Cardiac fibroblast (primary cell): Measurements from ENCODE around the gene ELOVL6.
"Not testable (repeated sequence)": the region's sequence is repeated elsewhere in the genome, so short reads cannot be mapped to it uniquely, and the experiment has no call there.

Source experiments
- DNase-seq, 2 donors: peaks; one replicate each; pipeline versions ENCODE4 v3.0.0 to v3.0.0-alpha.2; 2010; ENCODE audit warnings: low read depth in 2 of 2
- H3K4me3 ChIP-seq, 2 donors: replicated peaks in 1 of 2; 1 replicate in 1 of 2; 2 replicates in 1 of 2; pipeline ENCODE4 v1.5.1; 2011; ENCODE audit warnings: low read depth in 2 of 2, low read length in 2 of 2, mild to moderate bottlenecking in 2 of 2, moderate library complexity in 1 of 2
- TF ChIP-seq, protein P1 (sequence below): IDR thresholded peaks from one replicate; pipeline ENCODE4 v1.5.1; 2011; ENCODE audit warnings: low read depth, mild to moderate bottlenecking, low read length, inconsistent platforms

Gene ELOVL6

DNA sequence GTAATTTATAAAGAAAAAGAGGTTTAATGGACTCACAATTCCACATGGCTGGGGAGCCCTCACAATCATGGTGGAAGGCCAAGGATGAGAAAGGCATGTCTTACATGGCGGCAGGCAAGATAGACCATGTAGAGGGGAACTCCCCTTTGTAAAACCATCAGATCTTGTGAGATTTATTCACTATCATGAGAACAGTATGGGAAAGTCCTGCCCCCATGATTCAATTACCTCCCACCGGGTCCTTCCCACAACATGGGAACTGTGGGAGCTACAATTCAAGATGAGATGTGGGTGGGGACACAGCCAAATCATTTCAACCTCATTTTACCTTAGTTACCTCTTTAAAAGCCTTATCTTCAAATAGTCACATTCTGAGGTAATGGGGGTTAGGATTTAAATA, 30.9 kb upstream of the ELOVL6 start:
- no peak for DNase-seq
- TF ChIP-seq, protein P1, sequence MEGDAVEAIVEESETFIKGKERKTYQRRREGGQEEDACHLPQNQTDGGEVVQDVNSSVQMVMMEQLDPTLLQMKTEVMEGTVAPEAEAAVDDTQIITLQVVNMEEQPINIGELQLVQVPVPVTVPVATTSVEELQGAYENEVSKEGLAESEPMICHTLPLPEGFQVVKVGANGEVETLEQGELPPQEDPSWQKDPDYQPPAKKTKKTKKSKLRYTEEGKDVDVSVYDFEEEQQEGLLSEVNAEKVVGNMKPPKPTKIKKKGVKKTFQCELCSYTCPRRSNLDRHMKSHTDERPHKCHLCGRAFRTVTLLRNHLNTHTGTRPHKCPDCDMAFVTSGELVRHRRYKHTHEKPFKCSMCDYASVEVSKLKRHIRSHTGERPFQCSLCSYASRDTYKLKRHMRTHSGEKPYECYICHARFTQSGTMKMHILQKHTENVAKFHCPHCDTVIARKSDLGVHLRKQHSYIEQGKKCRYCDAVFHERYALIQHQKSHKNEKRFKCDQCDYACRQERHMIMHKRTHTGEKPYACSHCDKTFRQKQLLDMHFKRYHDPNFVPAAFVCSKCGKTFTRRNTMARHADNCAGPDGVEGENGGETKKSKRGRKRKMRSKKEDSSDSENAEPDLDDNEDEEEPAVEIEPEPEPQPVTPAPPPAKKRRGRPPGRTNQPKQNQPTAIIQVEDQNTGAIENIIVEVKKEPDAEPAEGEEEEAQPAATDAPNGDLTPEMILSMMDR, result no peak
- no peak overlapping the region for H3K4me3 ChIP-seq

DNA sequence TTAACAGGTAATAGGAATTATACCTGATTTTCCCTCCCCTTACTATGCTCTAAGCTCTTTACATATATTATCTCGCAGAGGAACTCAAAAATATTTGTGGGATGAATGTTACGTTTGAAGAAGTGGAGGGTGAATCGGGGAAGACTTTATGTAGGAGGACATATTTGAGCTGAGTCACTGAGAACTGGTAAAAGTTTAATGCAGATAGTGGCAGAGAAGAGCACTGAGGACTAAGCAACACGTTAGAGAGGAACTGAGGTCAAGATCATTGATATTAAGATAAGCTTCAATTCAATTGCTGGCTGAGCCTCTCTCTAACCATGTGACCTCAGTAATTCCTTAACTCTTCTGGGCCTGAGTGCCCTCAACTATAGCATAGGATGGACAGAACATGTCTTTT, 26.4 kb upstream of the ELOVL6 start:
- TF ChIP-seq, protein P1, result no peak
- H3K4me3 ChIP-seq, result no peak overlapping the region
- peak in 1 of 2 donors; percentile 5 for DNase-seq

DNA sequence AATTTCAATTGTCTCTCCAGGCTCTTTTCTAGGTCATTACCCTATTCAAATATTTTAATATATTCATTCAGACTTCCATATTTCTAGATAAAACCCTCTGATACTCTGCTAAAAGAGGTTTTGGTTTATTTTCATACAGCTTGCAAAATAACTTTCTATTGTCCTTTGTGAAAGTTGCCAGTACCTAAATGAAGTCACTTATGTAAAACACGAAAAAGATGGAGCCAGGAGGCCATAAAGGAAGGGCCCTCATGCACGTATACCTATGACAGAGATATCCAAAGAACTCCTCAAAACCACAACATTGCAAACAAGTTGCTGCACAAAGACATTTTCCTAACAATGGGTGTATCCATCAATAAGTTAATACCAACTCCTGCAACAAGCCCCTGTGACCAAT, 25.7 kb upstream of the ELOVL6 start:
- DNase-seq, result no peak
- TF ChIP-seq, protein P1, result no peak
- H3K4me3 ChIP-seq, result no peak overlapping the region

DNA sequence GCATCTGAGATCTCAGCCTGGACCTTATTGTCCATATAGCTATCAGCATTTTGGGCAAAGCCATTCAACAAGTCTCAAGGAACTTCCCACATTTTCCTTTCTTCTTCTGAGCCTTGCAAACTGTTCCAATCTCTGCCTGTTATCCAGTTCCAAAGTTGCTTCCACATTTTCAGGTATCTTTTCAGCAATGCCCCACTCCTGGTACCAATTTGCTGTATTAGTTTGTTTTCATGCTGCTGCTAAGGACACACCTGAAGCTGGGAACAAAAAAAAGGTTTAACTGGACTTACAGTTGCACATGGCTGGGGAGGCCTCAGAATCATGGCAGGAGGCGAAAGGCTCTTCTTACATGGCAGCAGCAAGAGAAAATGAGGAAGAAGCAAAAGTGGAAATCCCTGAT, 20.5 kb upstream of the ELOVL6 start:
- DNase-seq, H3K4me3 ChIP-seq: not testable (repeated sequence)

DNA sequence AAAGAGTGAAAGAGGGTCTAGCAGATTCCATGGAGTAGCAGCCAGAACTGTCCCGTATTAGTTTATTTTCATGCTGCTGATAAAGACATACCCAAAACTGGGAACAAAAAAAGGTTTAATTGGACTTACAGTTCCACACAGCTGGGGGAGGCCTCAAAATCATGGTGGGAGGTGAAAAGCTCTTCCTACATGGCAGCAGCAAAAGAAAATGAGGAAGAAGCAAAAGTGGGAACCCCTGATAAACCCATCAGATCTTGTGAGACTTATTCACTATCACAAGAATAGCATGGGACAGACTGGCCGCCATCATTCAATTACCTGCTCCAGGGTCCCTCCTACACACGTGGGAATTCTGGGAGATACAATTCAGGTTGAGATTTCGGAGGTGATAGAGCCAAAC, 18.8 kb upstream of the ELOVL6 start:
- not testable (repeated sequence) for DNase-seq, H3K4me3 ChIP-seq

DNA sequence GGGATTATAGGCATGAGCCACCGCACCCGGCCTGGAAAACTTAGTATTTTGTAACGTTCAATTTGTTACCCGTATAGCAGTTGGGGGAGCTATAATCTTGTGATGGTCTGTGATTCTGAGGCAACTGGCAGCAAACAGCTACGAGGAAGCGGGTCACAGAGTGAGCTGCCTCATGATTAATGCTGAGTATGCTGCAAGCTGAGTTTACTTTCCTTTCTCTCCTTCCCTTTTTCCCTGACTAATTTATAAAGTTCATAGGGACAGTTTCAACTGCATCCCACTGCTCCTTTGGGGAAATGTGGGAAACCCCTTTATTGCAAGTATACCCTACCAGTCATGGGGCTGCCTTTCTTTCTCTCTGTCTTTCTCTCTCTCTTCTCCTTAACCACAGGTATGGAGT, 17.7 kb upstream of the ELOVL6 start:
- H3K4me3 ChIP-seq, result no peak overlapping the region
- TF ChIP-seq, protein P1, result no peak
- peak; percentile 5 to 24 for DNase-seq

DNA sequence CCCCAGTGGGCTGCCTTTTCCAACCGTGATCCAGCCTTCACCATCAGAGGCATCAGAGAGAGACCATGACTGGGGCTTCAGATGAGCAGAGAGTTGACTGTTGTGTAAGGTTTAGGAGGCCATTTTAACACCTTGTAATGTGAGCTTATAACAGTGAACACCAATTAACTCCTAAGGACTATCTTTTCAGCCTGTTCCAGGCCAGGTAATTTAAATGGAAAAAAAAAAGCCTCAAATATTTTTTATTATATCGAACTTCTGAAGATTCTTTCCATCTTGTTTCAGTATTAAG, 13.3 kb upstream of the ELOVL6 start:
- no peak for DNase-seq
- no peak overlapping the region for H3K4me3 ChIP-seq
- TF ChIP-seq, protein P1, result no peak

DNA sequence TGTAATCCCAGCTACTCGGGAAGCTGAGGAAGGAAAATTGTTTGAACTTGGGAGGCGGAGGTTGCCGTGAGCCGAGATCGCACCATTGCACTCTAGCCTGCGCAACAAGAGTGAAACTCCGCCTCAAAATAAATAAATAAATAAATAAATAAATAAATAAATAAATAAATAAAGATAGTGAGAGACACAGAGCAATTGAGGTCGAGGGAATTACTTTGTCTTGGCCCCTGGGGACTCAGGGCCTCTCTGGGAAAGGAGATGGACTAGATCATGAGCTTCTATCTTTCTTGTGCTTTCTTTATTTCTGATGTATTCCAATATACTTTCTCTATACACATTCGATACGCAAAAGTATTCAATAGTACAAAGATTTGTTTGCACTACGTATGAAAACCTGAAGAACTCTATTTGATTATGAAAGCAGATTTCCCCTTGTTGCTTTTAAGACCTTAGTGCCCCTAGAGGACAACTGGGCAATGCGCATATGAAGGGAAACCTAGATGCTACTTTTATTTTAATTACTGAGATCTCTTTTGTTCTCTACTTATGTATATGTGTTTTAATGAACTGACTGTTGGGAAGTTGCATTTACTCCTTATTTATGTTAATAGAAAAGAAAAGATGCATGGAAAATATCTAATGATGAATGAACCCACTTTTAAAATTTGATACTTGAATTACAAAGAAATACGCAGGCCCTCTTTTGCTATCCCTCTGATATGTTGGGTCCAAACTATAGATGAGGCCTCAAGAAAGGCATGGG, 12.8 kb upstream of the ELOVL6 start:
- TF ChIP-seq, protein P1, result peak; percentile 85
- H3K4me3 ChIP-seq, result no peak overlapping the region
- peak; percentile 70 to 73 for DNase-seq
